ENCODE data around the gene RBM17.

The RBM17 gene

DNA sequence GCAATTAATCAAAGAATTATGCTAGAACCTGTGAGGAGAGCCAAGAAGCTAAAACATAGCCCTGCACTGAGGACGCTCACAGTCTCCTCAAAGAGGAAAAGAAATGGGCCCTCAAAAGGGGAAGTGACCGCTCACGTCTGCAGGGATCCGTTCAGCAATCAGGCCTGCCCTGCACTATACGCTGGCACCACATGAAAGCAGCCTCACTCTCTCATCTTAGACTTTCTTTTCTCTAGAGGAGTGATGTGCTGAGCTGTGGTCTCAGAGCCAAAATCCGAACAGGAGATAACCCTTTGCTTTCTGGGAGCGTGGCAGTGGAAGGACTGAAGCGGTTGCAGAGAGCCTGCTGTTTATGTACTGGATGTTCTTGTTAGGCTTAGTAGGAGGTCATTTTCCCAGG, 20.4 kb upstream of the RBM17 start:
- peak overlapping the region; percentile 70 to 97 (median 84) for H3K4me2 ChIP-seq
- no peaks in the 10 kb centered on the region for H4K20me1 ChIP-seq
- H3K36me3 ChIP-seq: no peaks in the 10 kb centered on the region
- H3K27ac ChIP-seq: peak overlapping the region; percentile 29 to 95 (median 82); a peak in 20 of 22 replicates
- H3K4me3 ChIP-seq: peak overlapping the region in 4 of 10 experiments; percentile 3 to 38 (median 10); a peak in 2 of 20 replicates
- peak overlapping the region in 10 of 11 experiments; percentile 31 to 79 (median 69); a peak in 16 of 22 replicates for H3K9ac ChIP-seq
- TF ChIP-seq Cebpa-rat (IDR thresholded peaks at IDR 0.05): no peak
- H3K27me3 ChIP-seq: no peaks in the 10 kb centered on the region
- H3K9me3 ChIP-seq (replicated peaks in 1 of 11): no peaks in the 10 kb centered on the region
- H3K4me1 ChIP-seq: peaks cover 81 to 89% (median 85%) of the 10 kb centered on the region in 10 experiments

DNA sequence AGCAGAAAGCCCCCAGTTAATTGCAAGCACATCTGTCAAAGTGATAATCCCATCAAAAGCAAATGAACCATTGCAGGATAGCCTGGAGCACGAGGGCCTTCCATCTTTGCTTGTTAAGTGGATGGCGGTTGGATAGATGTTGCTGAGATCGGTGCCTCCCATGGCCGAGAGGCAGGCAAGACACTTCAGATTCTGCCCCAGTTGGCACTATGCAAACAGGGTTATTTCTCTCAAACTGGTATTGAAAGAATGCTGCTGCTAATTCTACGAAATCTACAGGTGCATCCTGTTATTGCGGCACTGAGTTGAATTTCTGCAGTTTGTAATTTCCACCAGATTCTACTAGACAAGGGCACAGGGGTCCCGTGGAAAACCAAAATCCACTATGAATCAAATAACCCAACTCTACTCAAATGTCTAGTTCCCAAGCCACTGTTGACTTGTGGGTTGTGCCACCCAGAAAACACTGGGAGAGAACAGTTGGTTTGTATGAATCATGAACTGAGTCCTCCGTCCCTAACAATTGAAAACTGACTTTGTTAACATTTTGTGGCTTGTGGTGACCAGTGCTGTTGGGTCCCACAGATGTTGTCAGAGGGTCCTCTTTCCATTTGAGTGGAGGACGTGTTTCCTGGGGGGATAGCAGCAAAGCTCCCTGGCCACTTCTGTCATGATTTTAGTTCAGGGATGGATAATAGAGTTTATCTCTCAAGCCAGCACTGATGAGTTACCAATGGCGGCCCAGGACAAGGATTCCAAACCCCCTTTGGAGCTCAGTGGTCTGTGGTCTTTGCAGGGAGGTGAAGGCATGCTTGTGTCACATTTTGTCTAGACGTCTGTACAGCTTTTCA, 19.5 kb upstream of the RBM17 start:
- H4K20me1 ChIP-seq: no peaks in the 10 kb centered on the region
- H3K9ac ChIP-seq: peak overlapping the region in 8 of 11 experiments; percentile 43 to 79 (median 72); a peak in 16 of 22 replicates
- peak in 3 of 11 experiments; percentile 40 to 65 (median 50); a peak in 5 of 22 replicates for TF ChIP-seq Cebpa-rat (IDR thresholded peaks at IDR 0.05)
- H3K36me3 ChIP-seq: no peaks in the 10 kb centered on the region
- H3K27me3 ChIP-seq: no peaks in the 10 kb centered on the region
- peak overlapping the region in 4 of 10 experiments; percentile 5 to 38 (median 10); a peak in 6 of 20 replicates for H3K4me3 ChIP-seq
- H3K9me3 ChIP-seq (replicated peaks in 1 of 11): no peaks in the 10 kb centered on the region
- peak overlapping the region; percentile 29 to 95 (median 82); a peak in 20 of 22 replicates for H3K27ac ChIP-seq
- H3K4me2 ChIP-seq: peak overlapping the region; percentile 70 to 97 (median 84)
- peaks cover 81 to 94% (median 85%) of the 10 kb centered on the region in 10 experiments for H3K4me1 ChIP-seq

DNA sequence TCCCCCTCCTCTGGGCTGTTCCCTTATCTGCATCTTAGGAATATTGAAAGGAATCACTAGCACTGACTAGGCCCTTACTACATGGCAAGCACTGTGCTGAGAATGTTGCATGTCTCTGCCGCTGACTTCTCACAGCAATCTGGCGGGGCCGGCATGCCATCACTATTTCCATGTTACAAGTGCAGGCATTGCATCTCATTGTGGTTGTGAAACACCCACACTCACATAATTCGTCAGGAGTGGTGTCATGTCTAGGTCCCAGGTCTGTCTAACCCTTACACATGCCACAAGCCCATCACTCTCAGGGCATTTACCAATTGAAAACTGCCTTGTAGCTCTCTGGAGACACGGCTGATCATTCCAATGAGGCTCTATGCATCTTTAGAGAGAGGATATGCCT, 18.2 kb upstream of the RBM17 start:
- peak overlapping the region; percentile 25 to 95 (median 82); a peak in 19 of 22 replicates for H3K27ac ChIP-seq
- peaks cover 76 to 94% (median 81%) of the 10 kb centered on the region in 10 experiments for H3K4me1 ChIP-seq
- peak overlapping the region; percentile 70 to 97 (median 84) for H3K4me2 ChIP-seq

DNA sequence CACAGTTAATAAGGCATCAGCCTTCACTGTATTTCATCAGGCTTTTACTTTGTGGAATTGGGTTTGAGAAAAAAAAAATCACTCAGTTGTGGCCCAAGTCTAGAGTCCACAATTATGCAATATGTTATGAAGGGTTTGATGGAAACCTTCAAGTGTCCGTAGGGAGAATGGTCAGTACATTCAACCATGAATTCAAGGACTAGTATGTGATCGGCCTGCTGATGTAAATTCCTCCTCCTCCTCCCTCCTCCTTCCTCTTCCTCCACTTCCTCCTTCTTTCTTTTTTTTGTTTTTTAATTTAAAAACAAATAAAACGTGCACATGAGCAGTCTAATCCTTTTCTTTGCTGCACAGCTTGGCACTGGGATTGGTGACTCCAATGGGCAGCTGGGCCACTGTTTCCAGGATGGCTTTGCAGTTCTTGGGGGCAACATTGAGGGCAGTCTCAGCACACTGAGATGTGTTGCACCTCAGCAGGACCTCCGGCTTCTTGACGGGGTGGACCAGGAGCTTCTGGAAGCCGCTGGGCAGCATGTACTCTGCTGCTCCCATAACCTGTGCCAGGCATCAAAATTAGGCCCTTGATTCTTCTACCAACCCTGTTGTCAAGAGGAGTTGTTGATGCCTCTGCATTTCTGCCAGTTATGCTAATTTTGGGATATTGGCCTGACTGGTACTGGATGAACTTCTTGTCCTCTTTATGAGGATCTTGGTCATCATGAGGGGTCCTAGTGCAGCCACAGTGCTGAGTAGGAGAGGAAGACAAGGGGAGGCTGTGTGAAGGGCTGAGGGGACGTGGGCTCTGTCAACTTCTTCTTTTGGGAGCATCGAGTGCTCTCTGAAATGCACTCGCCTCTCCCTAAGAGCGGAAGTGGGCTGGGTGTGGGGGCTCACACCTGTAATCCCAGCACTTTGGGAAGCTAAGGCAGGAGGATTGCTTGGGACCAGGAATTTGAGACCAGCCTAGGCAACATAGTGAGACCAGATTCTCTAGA, 17.4 kb upstream of the RBM17 start:
- H3K4me2 ChIP-seq: peak overlapping the region; percentile 70 to 97 (median 84)
- no peak for TF ChIP-seq Cebpa-rat (IDR thresholded peaks at IDR 0.05)
- H3K9ac ChIP-seq: peak overlapping the region in 10 of 11 experiments; percentile 19 to 79 (median 62); a peak in 17 of 22 replicates
- peaks cover 68 to 86% (median 73%) of the 10 kb centered on the region in 10 experiments for H3K4me1 ChIP-seq
- no peaks in the 10 kb centered on the region for H3K36me3 ChIP-seq
- H3K27ac ChIP-seq: peak overlapping the region; percentile 43 to 95 (median 82); a peak in 21 of 22 replicates
- no peaks in the 10 kb centered on the region for H3K27me3 ChIP-seq
- no peaks in the 10 kb centered on the region for H4K20me1 ChIP-seq
- 0 out of 20 replicates have a peak overlapping the region, but pooled peaks of 1 of the 10 experiments have one; percentile 5 for H3K4me3 ChIP-seq
- no peaks in the 10 kb centered on the region for H3K9me3 ChIP-seq (replicated peaks in 1 of 11)

More for the DNA sequence above, 18.2 kb upstream of the RBM17 start:
- no peaks in the 10 kb centered on the region for H4K20me1 ChIP-seq
- H3K27me3 ChIP-seq: no peaks in the 10 kb centered on the region
- peak in 1 of 11 experiments; percentile 18; a peak in 2 of 22 replicates for TF ChIP-seq Cebpa-rat (IDR thresholded peaks at IDR 0.05)
- no peak overlapping the region for H3K4me3 ChIP-seq
- H3K9ac ChIP-seq: peak overlapping the region in 8 of 11 experiments; percentile 19 to 79 (median 72); a peak in 13 of 22 replicates
- H3K36me3 ChIP-seq: no peaks in the 10 kb centered on the region
- H3K9me3 ChIP-seq (replicated peaks in 1 of 11): no peaks in the 10 kb centered on the region

DNA sequence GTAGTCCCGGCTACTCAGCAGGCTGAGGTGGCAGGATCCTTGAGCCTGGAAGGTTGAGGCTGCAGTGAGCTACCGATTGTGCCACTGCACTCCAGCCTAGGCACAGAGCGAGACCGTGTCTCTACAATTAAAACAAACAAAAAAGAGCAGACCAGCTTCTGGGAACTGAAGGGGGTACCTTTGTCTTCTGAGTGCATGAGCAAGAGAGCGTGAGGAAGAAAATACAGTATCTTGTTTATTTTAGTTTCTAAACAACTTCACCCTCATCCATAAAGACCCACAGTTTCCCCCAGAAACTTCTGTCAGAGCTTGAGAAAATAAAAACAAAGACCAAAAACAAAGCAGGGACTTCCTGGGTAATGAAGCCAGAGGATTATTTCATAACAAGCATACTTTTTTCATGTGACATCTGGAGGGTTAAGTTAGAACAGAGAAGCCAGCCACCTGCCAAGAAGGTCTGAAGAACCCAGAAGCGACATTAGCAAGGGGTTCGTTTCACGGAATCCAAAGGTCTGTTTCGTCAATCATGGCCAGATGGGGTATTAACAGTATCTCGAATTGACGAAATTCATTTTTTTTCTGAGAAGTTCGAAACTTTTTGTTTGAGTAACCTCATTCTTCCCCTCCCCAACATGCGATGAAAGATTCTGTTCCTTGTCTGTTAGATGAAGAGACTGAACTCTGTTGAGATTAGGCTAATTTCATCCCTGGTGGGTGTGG, 16.5 kb upstream of the RBM17 start:
- H3K36me3 ChIP-seq: no peaks in the 10 kb centered on the region
- peak in 1 of 11 experiments; percentile 49; a peak in 2 of 22 replicates for TF ChIP-seq Cebpa-rat (IDR thresholded peaks at IDR 0.05)
- H3K9ac ChIP-seq: peak overlapping the region in 10 of 11 experiments; percentile 19 to 79 (median 50); a peak in 17 of 22 replicates
- peak overlapping the region; percentile 43 to 95 (median 82); a peak in 21 of 22 replicates for H3K27ac ChIP-seq
- H4K20me1 ChIP-seq: no peaks in the 10 kb centered on the region
- 0 out of 20 replicates have a peak overlapping the region, but pooled peaks of 1 of the 10 experiments have one; percentile 5 for H3K4me3 ChIP-seq
- no peaks in the 10 kb centered on the region for H3K27me3 ChIP-seq
- H3K4me2 ChIP-seq: peak overlapping the region; percentile 70 to 97 (median 84)
- H3K4me1 ChIP-seq: peaks cover 59 to 77% (median 64%) of the 10 kb centered on the region in 10 experiments
- H3K9me3 ChIP-seq (replicated peaks in 1 of 11): no peaks in the 10 kb centered on the region

DNA sequence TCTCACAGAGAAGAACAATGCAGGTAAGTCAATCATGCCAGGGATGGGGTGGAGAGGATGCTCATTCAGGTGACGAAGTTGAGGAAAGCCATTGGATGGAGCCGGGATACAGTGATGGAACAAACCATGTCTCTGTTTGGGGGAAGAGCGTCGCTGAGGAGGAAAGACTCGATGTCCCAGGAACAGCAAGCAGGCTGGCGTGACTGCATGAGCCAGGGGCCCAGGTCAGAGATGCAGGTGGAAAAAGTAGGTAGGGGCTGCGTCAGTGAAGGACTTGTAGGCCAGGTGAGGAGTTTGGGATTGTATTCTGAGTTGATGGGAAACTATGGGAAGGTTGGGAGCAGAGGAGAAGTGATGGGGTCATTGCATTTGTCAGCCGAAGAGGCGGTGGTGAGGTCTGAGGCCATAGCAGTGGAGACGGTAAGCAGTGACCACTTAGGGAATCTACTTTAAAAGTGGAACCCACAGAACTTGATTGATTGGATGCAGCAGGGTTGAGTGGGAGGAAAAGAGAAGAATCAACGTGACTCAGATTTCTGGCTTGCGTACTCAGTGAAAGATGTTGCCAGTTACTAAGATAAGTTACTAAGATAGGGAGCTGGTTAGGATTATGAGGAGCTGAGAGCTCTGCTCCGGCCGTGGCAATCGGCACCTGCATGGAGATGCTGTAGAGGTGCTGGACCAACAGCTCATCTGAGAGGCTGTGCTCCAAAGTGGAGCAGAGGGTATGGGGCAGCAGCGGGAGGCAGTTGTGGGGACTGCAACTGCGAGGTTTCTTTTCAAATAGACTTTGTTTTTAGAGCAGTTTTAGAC, 14.1 kb upstream of the RBM17 start:
- Histone ChIP-seq H3K4me2 (peak overlapping the region in 5 of 11 experiments; percentile 4 to 56 (median 37); a peak in 8 of 22 replicates), H3K9me3 (replicated peaks in 1 of 11) (no peaks in the 10 kb centered on the region), H3K4me1 (peaks cover 36 to 54% (median 42%) of the 10 kb centered on the region in 10 experiments), H3K27ac (0 out of 22 replicates have a peak overlapping the region, but pooled peaks of 1 of the 11 experiments have one; percentile 4), H4K20me1 (no peaks in the 10 kb centered on the region), H3K36me3 (no peaks in the 10 kb centered on the region), H3K9ac (no peak overlapping the region), H3K4me3 (no peak overlapping the region), H3K27me3 (no peaks in the 10 kb centered on the region)
- TF ChIP-seq Cebpa-rat (IDR thresholded peaks at IDR 0.05): no peak

DNA sequence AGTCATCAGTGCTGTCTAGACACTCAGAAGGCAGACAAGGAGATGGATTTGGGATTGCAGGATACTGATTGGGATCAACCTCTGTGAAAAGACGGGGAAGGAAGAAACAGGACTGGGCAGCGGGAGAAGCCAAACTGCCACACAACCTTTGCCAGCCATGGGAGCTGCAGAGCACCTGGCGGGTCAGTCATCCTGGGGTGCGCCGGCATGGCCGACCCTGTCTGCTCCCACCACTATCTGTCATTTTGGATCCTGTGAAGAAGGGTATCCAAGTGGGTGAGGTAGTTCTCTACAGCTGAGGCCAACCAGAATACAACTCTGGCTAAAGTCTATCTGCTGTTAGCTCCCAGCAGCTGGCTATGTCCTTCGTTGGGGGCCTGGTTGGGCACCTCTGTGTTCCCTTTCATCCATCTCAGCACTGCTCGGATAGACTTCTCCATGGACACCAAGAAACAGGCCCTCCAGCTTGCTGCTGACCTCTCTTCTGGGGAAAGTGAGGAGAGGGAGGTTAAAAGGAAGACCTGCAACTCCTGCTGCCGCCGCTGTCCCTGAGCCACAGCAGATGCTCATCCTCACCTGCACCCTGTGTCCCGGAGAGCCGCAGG, 11.7 kb upstream of the RBM17 start:
- Histone ChIP-seq H3K9me3 (replicated peaks in 1 of 11) (peaks cover 0 to 11% (median 5%) of the 10 kb centered on the region in 11 experiments; a peak in 7 of 22 replicates), H3K27me3 (no peaks in the 10 kb centered on the region), H4K20me1 (no peaks in the 10 kb centered on the region), H3K4me2 (no peak overlapping the region), H3K4me1 (peaks cover 11 to 29% (median 18%) of the 10 kb centered on the region in 10 experiments), H3K36me3 (no peaks in the 10 kb centered on the region), H3K27ac (no peak overlapping the region), H3K9ac (no peak overlapping the region), H3K4me3 (no peak overlapping the region)
- TF ChIP-seq Cebpa-rat (IDR thresholded peaks at IDR 0.05): no peak

Measured in BLaER1 treated with 17β-estradiol and CSF1 and Interleukin-3, amounts not matched to agents 10 nM and 100 nM (cell line).